Amygdala (tissue), 56 donors: ENCODE data around the gene ROR2.

Experiments
- DNase-seq, 56 donors: peaks; one replicate each; lab custom pipeline; 2025; lab: John Stamatoyannopoulos, UW

Gene ROR2

DNA sequence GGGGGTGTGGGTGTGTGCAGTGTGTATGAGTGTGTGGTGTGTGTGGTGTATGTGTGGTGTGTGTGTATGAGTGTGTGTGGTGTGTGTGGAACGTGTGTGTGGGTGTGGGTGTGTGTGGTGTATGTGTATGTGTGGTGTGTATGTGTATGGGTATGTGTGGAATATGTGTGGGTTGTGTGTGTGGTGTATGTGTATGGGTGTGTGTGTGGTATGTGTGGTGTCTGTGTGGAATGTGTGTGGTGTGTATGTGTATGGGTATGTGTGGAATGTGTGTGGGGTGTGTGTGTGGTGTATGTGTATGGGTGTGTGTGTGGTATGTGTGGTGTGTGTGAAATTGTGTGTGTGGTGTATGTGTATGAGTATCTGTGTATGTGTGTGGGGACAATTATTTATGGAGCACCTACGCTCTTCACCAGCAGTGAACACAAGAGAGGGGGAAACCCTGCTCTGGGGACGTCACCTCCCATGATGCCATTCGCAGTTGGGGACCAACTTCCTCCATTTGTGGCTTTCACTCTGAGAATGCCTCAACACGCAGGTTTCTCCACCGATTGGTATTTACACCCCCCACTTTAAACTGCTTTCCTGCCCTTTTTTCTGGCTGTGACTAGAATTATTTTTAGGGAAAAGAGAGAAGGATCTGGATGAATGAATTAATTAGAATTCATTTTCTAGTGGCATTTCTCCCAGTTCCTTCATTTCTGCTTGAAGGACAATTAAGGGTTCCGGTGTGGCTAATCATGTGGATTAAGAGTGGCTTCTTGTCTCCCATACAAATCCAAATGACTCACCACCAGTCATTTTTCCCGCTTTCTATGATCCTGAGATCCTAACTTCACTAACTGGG lies 238.1 kb downstream of the ROR2 start:
- peak in 15 of 56 donors; percentile 2 to 37 (median 13) for DNase-seq

DNA sequence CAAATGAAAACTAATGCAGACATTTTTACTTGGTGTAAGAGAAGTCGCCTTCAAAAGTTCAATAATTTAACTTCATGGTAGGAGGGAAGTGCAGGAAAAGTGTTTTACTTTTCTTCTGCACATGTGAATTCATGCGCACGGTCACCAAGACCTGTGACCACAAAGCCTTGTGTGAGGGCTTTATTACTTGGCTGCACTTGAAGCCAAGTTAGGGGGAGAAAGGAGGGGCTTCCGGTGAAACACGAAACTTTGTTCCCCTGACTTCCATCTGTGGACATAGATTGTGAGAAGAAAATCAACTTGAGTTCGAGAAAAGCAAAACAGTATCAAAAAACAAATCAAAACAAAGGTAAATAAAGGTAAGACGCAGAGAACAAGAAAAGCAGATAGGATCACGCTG lies 239.9 kb downstream of the ROR2 start:
- DNase-seq: no peak

DNA sequence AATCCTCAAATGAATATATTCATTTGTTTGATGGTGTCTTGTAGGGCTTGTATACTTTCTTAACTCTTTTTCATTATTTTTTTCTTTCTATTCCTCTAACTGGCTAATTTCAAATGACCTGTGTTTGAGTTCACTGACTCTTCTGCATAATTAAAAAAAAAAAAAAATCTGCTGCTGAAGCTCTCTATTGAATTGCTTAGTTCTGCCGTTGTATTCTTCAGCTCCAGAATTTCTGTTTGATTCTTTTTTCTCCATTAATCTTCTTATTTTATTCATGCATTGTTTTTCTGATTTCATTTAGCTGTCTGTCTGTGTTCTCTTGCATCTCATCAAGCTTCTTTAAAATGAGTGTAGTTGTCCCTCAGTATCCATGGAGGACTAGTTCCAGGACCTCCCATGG lies 244.6 kb downstream of the ROR2 start:
- DNase-seq: no peak

DNA sequence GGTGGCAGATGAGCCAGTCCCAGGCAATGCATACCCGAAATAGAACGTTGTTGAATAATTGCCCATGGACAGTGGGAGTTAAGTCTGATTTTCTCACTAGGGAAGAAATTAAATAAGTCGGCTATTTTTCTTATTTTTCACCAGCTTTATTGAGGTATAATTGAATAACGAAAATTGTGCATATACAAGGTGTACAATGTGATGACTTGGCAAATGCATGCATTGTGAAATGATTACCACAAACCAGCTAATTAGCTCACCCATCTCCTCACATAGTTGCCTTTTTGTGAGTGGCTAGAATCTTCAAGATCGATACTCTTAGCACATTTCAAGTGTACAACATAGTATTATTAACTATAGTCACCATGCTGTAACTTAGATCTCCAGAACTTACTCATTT lies 249.6 kb downstream of the ROR2 start:
- DNase-seq: no peak

GRCh38 chr9:91698266-91698665 lies 251.8 kb downstream of the ROR2 start:
- DNase-seq: no peak

DNA sequence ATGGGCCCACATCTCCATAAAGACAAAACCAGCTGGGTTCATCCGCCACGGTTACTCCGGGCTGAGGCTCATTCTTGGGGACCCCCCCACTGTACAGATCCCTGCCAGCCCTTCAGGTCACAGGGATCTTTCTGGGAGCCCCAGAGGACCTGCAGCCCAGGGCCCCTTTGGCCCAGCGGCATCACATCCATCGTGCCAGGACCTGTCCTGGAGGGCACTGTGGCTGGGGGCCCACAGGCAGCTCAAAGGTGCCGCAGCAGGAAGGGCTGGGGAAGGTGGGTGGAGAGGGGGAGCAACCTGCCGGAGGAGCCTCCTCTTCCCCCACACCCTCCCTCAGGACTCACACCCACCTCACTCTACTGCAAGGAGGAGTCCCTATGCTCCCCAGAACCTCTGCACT lies 252.8 kb downstream of the ROR2 start:
- DNase-seq: no peak

- DNase-seq: no peak
Observed at GRCh38 chr9:91694081-91694870, 255.8 kb downstream of the ROR2 start.

DNA sequence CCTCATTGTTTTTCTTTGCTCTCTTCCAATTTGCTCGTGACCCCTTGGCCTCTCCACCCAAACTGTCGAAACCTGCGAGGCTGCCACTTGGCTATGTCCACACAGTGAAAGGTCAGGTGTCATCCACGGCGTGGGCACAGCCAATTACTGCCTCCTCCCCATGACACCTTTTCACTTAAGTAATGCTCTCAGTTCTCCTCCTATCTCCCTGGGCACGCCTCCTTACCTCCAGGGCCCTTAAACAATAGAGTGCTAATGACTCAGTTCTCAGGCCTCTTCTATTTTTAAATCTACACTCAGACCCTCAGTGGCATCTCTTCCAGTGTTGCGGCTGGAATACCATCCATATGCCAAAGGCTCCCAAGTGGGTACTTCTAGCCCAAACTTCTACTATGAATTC lies 256.8 kb downstream of the ROR2 start:
- DNase-seq: no peak

- DNase-seq: no peak
Observed at GRCh38 chr9:91690540-91691249, 259.3 kb downstream of the ROR2 start.

DNA sequence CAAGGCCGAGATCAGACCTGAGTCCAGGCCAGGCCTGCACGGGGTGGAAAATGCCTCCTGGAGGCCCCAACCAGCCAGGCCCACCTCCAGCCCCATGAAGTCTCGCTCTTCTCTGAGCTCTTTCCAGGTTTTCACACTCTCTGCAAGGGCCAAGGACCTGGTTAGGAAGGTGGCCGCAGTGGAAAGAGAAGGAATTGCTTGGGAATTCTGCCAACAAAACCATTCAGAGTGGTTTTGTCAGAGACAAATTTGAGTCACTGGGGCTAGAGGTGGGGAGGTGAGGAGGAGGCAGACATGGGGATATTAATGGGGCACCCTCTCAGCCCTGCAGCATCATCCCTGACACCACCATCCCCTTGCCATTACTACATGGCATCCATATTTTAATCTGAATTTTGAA lies 261.0 kb downstream of the ROR2 start:
- DNase-seq: no peak

DNA sequence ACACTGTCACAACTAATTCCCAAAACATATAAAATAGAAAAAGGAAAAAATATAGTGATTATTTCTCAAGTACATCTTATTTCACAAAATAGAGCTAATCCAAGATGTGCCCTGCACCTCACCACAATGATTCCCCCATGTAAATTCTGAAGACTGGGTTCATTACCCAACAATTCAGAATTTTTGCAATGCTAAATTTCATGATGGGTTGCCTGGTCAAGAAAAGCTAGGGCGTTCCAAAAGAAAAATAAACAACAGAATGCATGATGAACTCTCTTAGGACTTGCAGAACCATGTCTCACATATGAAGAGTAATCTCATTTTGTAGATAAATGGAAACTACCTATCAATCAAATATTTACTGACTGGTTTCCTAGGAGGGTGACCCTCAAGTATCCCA lies 266.8 kb downstream of the ROR2 start:
- no peak for DNase-seq

GRCh38 chr9:91682806-91683205 lies 267.2 kb downstream of the ROR2 start:
- DNase-seq: no peak

GRCh38 chr9:91681461-91682305 lies 268.3 kb downstream of the ROR2 start:
- peak in 54 of 56 donors; percentile 7 to 83 (median 51) for DNase-seq

GRCh38 chr9:91680998-91681397 lies 269.0 kb downstream of the ROR2 start:
- no peak for DNase-seq

DNA sequence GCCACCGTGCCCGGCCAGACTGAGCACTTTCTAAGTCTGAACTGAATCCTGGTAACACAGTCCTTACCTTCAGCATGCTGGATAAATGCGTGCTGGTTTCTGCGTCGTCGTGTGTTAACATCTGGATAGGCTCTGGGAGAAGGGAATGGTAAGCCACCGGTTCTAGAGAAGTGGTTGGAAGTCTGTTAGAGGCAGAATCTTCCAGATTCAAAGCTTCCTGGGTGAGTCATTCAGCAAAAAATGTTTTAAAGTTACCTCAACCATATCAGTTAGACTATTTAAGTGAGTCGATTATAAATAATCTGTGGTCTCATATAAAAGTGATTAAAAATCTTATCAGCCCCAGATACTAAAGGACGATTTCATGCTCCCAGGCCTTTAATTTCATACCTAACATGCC lies 269.9 kb downstream of the ROR2 start:
- no peak for DNase-seq

DNA sequence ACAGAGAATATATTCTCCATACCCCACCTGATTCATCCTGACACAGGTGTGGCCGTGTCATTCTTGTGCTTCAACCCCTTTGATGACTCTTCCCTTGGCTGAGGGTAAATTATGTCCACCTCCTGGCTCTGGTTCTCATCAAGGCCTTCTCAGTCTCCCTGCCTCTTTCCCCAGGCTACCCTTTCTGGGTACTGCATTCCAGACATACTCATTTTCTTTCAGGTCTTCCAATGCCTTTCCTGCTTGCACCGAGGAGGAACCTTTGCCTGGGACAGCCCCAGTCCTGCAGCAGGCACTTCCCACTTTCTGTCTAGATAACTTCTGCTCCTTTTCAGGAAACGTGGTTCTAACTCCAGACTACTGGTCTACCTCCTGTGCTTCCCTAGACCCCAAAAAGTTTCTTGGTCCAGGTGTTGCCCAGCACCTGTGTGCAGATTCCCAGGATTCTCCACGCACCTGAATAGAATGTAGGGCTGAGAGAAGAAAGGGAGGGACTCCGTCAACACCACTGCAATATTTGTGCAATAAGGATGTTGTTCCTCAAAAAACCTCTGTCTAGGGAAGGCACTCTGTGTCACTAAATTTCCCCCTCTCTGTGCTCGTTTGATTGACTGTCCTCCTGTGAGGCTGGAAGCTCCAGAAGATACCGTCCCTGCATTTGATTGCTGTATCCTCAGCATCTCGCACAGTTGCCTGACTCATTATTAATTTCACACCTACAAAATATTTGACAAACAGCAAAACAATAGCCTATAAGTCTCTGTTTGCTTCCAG lies 271.0 kb downstream of the ROR2 start:
- DNase-seq: no peak

DNA sequence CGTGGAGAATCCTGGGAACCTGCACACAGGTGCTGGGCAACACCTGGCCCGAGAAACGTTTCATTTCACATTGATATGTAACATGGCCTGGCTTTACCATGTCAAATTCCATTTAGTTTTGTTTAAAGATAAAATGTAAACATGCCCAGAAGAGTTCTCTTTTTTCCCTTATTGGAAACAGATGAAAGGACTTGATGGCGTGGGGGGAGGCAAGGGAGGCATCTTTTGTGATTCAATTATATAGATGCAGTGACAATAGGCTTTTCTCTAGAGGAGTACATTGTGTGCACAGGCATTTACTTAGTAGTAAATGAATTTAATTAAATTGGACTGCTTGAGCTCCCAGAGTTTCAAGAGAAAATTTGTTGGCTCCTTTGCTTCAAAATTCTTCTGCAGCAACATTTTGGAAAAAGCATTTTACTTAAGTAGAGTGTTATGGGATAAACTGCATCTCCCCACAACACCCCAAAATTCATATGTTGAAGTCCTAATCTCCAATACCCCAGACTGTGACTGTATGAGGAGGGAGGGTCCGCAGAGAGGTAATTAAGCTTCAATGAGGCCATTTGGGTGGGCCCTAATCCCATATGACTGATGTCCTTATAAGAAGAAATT lies 272.1 kb downstream of the ROR2 start:
- DNase-seq: no peak

GRCh38 chr9:91677331-91677730 lies 272.7 kb downstream of the ROR2 start:
- DNase-seq: no peak

DNA sequence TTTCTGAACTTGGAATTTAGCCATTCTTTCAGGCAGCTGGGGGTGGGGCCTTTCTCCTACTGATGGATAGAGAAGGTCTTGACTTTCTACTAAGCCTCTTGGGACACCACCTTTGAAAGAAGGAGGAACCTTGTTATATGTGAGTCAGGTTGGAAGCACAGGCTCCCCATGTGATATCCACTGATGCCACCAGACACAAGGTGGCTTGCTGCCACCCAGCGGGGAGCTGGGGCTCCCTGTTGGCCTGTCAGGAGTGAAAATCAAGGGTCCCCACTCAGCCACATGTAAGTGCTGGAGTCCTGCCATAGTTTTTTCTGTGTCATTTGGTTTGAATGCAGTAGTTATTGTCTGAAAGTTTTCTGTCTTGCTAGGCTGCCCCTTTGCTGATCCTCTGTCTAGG lies 274.0 kb downstream of the ROR2 start:
- DNase-seq: no peak
